ENCODE data around the gene AARS1.
A peak's percentile ranks its signal among the peaks of the same experiment; 100 is the strongest.

AARS1 gene

GRCh38 chr16:70304892-70305448 is 15.7 kb upstream of the AARS1 start:
- Histone ChIP-seq H3K79me2 (ENCODE audit: insufficient read depth, low read depth) (no peaks in the 10 kb centered on the region), H3K4me1 (ENCODE audit: low read depth, poor library complexity, severe bottlenecking) (peaks cover 1% of the 10 kb centered on the region), H4K20me1 (ENCODE audit: insufficient read depth) (no peaks in the 10 kb centered on the region), H3K27me3 (ENCODE audit: insufficient read depth, low read depth) (no peaks in the 10 kb centered on the region), H3K9ac (no peak overlapping the region), H3K4me3 (IDR thresholded peaks at IDR 0.05; ENCODE audit: insufficient read depth, low read depth, low read length) (no peak overlapping the region), H3K36me3 (ENCODE audit: insufficient read depth) (no peaks in the 10 kb centered on the region), H2AFZ (ENCODE audit: low read depth) (no peak overlapping the region), H3K4me2 (no peak overlapping the region), H3K27ac (no peak overlapping the region)
- TF ChIP-seq, protein P1, sequence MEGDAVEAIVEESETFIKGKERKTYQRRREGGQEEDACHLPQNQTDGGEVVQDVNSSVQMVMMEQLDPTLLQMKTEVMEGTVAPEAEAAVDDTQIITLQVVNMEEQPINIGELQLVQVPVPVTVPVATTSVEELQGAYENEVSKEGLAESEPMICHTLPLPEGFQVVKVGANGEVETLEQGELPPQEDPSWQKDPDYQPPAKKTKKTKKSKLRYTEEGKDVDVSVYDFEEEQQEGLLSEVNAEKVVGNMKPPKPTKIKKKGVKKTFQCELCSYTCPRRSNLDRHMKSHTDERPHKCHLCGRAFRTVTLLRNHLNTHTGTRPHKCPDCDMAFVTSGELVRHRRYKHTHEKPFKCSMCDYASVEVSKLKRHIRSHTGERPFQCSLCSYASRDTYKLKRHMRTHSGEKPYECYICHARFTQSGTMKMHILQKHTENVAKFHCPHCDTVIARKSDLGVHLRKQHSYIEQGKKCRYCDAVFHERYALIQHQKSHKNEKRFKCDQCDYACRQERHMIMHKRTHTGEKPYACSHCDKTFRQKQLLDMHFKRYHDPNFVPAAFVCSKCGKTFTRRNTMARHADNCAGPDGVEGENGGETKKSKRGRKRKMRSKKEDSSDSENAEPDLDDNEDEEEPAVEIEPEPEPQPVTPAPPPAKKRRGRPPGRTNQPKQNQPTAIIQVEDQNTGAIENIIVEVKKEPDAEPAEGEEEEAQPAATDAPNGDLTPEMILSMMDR (conservative IDR thresholded peaks at IDR 0.05; ENCODE audit: low read depth, low read length): no peak

- Histone ChIP-seq H3K36me3 (ENCODE audit: insufficient read depth) (no peaks in the 10 kb centered on the region), H3K27me3 (ENCODE audit: insufficient read depth, low read depth) (no peaks in the 10 kb centered on the region), H2AFZ (ENCODE audit: low read depth) (no peak overlapping the region), H3K27ac (no peak overlapping the region), H3K79me2 (ENCODE audit: insufficient read depth, low read depth) (no peaks in the 10 kb centered on the region), H3K4me3 (IDR thresholded peaks at IDR 0.05; ENCODE audit: insufficient read depth, low read depth, low read length) (no peak overlapping the region), H3K9ac (no peak overlapping the region), H4K20me1 (ENCODE audit: insufficient read depth) (no peaks in the 10 kb centered on the region), H3K4me2 (no peak overlapping the region), H3K4me1 (ENCODE audit: low read depth, poor library complexity, severe bottlenecking) (peaks cover 4% of the 10 kb centered on the region)
- TF ChIP-seq, protein P1 (conservative IDR thresholded peaks at IDR 0.05; ENCODE audit: low read depth, low read length): no peak
These were observed 13.4 kb upstream of the AARS1 start for GRCh38 chr16:70302745-70303144.

DNA sequence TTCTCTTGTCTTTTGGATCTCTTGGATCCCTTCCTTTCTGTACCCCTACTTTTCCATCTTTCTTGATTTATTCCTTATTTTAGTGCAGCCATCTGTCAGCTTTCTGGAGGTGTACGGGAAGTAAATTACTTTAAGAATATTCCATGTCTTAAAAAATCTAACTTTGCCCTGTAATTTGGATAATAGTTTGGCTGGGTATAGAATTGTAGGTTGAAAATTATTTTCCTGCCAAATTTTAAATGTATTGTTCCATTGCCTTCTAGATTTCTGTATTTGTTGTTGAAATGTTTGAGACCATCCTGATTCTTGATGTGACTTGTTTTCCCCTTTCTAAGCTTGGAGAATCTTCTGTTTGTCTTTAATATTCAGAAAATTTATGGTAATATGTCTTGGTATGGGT is 11.8 kb upstream of the AARS1 start:
- Histone ChIP-seq H3K4me1 (ENCODE audit: low read depth, poor library complexity, severe bottlenecking) (peaks cover 4% of the 10 kb centered on the region), H4K20me1 (ENCODE audit: insufficient read depth) (no peaks in the 10 kb centered on the region), H3K27ac (no peak overlapping the region)

DNA sequence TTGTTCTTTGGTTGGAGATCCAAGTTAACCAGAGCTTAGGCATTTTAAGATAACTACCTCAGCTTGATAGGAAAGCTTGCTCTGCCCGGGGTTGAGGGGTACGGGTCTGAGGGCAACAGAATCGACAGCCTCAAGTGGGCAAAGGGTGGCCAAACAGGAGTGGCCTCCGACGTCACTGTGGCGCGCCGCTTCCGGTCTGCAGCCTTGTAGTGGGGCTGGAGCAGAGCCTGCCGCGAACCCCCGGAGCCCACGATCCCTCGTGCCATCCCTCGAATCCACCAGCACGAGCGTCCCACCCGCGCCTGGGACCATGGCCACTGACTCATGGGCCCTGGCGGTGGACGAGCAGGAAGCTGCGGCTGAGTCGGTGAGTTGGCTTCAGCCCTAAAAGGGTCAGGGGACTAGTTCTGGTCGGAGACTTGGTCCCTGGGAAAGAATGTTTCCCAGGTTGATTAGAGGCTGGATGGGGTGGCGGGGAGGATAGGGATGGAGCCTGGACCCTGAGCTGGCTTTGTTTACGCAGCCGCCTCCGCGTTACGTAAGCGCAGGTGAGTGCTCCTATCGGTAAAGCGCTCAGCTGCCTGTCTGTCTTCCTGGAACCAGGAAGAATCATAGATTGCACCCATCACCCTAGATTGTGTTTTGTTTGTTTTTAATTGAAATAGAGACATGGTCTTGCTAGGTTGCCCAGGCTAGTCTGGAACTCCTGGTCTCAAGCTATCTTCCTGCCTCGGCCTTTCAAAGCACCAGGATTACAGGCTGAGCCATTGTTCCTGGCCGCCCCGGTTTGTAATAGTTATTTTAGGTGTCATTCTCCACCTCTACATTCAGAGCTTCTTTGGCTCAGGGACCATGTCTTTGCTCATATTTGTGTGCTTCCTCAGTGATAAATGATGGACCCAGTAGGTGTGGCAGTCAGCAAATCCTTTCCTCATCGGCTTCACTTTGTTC is 10.0 kb upstream of the AARS1 start, which contains the start of gene DDX19B:
TSS of gene DDX19B (plus strand) at position 199 of the 951 bp plus-strand sequence. CDS start at position 311, 112 bp downstream.
- Histone ChIP-seq H3K27me3 (ENCODE audit: insufficient read depth, low read depth) (no peaks in the 10 kb centered on the region), H4K20me1 (ENCODE audit: insufficient read depth) (no peaks in the 10 kb centered on the region), H3K4me1 (ENCODE audit: low read depth, poor library complexity, severe bottlenecking) (peaks cover 4% of the 10 kb centered on the region), H3K27ac (peak within 1 kb of the TSS; percentile 22), H3K79me2 (ENCODE audit: insufficient read depth, low read depth) (no peaks in the 10 kb centered on the region), H3K36me3 (ENCODE audit: insufficient read depth) (no peaks in the 10 kb centered on the region), H3K4me2 (peak within 1 kb of the TSS; percentile 43; the same call in 1 of the 2 replicates), H3K9ac (peak within 1 kb of the TSS; percentile 74), H3K4me3 (IDR thresholded peaks at IDR 0.05; ENCODE audit: insufficient read depth, low read depth, low read length) (peak within 1 kb of the TSS; percentile 47), H2AFZ (ENCODE audit: low read depth) (peak within 1 kb of the TSS; percentile 68)
- TF ChIP-seq, protein P1 (conservative IDR thresholded peaks at IDR 0.05; ENCODE audit: low read depth, low read length): no peak

More for the DNA sequence above, 11.8 kb upstream of the AARS1 start:
- Histone ChIP-seq H3K36me3 (ENCODE audit: insufficient read depth) (no peaks in the 10 kb centered on the region), H3K4me3 (IDR thresholded peaks at IDR 0.05; ENCODE audit: insufficient read depth, low read depth, low read length) (no peak overlapping the region), H3K79me2 (ENCODE audit: insufficient read depth, low read depth) (no peaks in the 10 kb centered on the region), H3K4me2 (no peak overlapping the region), H2AFZ (ENCODE audit: low read depth) (no peak overlapping the region), H3K9ac (no peak overlapping the region), H3K27me3 (ENCODE audit: insufficient read depth, low read depth) (no peaks in the 10 kb centered on the region)
- TF ChIP-seq, protein P1 (conservative IDR thresholded peaks at IDR 0.05; ENCODE audit: low read depth, low read length): no peak

Measured in KMS-11 (cell line).